ENCODE measurements around the gene RDH5. TPM values are rescaled to one million over a fixed set of nuclear protein-coding genes. Genes with fewer than 3 reads are reported as not detected.

The RDH5 gene
- total RNA-seq, 4 donors from 2014 or later: 0.94 to 9.7 (median 6.8) TPM

DNA sequence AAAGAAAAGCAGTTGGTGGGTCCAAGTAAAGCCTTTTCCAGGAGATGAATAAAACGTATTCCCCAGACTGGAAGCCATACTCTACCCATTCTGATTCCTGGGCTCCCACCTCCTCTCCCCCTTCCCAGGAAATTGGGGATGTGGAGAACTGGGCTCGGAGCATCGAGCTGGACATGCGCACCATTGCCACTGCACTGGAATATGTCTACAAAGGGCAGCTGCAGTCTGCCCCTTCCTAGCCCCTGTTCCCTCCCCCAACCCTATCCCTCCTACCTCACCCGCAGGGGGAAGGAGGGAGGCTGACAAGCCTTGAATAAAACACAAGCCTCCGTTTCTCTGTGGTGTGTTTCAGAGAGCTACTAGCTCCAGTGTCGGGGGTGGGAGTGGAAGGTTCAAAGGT is 822 bp upstream of the RDH5 start:
- TF ChIP-seq, protein P1, sequence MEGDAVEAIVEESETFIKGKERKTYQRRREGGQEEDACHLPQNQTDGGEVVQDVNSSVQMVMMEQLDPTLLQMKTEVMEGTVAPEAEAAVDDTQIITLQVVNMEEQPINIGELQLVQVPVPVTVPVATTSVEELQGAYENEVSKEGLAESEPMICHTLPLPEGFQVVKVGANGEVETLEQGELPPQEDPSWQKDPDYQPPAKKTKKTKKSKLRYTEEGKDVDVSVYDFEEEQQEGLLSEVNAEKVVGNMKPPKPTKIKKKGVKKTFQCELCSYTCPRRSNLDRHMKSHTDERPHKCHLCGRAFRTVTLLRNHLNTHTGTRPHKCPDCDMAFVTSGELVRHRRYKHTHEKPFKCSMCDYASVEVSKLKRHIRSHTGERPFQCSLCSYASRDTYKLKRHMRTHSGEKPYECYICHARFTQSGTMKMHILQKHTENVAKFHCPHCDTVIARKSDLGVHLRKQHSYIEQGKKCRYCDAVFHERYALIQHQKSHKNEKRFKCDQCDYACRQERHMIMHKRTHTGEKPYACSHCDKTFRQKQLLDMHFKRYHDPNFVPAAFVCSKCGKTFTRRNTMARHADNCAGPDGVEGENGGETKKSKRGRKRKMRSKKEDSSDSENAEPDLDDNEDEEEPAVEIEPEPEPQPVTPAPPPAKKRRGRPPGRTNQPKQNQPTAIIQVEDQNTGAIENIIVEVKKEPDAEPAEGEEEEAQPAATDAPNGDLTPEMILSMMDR (IDR thresholded peaks at IDR 0.05): no peak
- TF ChIP-seq POLR2A (IDR thresholded peaks at IDR 0.05): no peak
- Histone ChIP-seq H3K27ac (peak overlapping the region in 2 of 3 donors; percentile 11 to 41), H3K9me3 (no peaks in the 10 kb centered on the region), H3K27me3 (no peaks in the 10 kb centered on the region), H3K4me3 (replicated peaks in 1 of 3) (no peak overlapping the region), H3K36me3 (peaks cover 4% of the 10 kb centered on the region in 2 donors), H3K4me1 (peaks cover 36 to 57% of the 10 kb centered on the region in 2 donors)
- 81 to 91% methylated on average over 6 to 7 of the region's 7 CpGs for WGBS, 2 donors
- intact Hi-C loops (cut with DNase I): no loop called here
- DNase-seq: no peak

DNA sequence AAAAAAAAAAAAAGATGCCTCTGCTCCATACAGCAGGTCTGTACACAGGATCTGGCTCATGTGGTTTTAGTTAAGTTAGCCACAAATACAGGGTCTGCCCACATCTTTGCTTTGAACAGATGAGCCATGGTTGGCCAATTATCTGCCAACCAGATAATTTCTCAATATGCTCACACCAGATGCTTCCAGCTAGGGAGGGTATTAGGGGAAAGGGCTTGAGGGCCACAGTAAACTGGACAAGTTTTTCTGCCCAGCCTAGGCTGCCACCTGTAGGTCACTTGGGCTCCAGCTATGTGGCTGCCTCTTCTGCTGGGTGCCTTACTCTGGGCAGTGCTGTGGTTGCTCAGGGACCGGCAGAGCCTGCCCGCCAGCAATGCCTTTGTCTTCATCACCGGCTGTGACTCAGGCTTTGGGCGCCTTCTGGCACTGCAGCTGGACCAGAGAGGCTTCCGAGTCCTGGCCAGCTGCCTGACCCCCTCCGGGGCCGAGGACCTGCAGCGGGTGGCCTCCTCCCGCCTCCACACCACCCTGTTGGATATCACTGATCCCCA is 776 bp downstream of the RDH5 start:
- Histone ChIP-seq H3K4me3 (replicated peaks in 1 of 3) (no peak overlapping the region), H3K36me3 (peaks cover 18 to 19% of the 10 kb centered on the region in 2 donors), H3K27me3 (no peaks in the 10 kb centered on the region), H3K4me1 (peaks cover 34 to 62% of the 10 kb centered on the region in 2 donors), H3K27ac (peak overlapping the region in 1 of 3 donors; percentile 11), H3K9me3 (no peaks in the 10 kb centered on the region)
- no peak for TF ChIP-seq POLR2A (IDR thresholded peaks at IDR 0.05)
- TF ChIP-seq, protein P1 (IDR thresholded peaks at IDR 0.05): peak in 2 of 6 experiments; percentile 3 to 36
- peak in 1 of 2 donors; percentile 38 for DNase-seq
- intact Hi-C loops (cut with DNase I): no loop called here
- 44 to 73% methylated on average over 8 to 9 of the region's 9 CpGs for WGBS, 2 donors

DNA sequence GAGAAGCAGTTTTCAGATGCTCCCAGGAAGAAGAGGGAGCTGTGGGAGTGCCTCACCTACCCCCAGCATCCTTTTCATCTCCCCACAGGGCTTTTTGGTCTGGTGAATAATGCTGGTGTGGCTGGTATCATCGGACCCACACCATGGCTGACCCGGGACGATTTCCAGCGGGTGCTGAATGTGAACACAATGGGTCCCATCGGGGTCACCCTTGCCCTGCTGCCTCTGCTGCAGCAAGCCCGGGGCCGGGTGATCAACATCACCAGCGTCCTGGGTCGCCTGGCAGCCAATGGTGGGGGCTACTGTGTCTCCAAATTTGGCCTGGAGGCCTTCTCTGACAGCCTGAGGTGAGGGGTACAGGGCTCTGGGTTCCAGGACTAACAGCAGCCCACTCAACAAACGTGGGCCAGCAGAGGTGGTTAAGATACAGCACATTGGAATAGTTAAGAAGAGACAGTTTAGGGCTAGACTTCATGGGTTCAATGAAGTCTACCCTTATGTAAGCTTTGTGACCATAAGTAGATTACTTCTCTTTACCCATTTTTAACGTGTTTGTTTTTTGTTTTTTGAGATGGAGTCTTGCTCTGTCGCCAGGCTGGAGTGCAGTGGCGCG is 1.5 kb downstream of the RDH5 start:
- TF ChIP-seq, protein P1 (IDR thresholded peaks at IDR 0.05): no peak
- TF ChIP-seq POLR2A (IDR thresholded peaks at IDR 0.05): no peak
- intact Hi-C loops (cut with DNase I): no loop called here
- Histone ChIP-seq H3K9me3 (no peaks in the 10 kb centered on the region), H3K4me3 (replicated peaks in 1 of 3) (no peak overlapping the region), H3K36me3 (peaks cover 22 to 24% of the 10 kb centered on the region in 2 donors), H3K27ac (peak overlapping the region in 2 of 3 donors; percentile 29 to 45), H3K27me3 (no peaks in the 10 kb centered on the region), H3K4me1 (peaks cover 33 to 67% of the 10 kb centered on the region in 2 donors)
- WGBS, 2 donors: 72 to 80% methylated on average over 12 to 14 of the region's 14 CpGs
- DNase-seq: no peak

DNA sequence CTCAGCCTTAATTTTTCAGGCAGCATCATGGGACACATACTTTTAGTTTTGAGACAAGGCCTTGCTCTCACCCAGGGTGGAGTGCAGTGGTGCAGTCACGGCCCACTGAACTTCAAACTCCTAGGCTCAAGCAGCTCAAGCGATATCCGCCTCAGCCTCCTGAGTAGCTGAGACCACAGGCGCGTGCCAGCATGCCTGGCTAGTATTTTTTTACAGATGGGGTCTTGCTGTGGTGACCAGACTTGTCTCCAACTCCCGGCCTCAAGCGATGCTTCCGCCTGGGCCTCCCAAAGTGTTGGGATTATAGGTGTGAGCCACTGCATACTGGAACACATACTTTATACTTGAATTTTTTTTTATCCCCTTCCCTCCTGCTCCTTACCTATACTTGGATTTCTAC is 2.8 kb downstream of the RDH5 start:
- Histone ChIP-seq H3K27me3 (no peaks in the 10 kb centered on the region), H3K4me1 (peaks cover 33 to 66% of the 10 kb centered on the region in 2 donors), H3K4me3 (replicated peaks in 1 of 3) (no peak overlapping the region), H3K9me3 (no peaks in the 10 kb centered on the region), H3K27ac (peak overlapping the region; percentile 45 to 65 (median 52)), H3K36me3 (peaks cover 24 to 27% of the 10 kb centered on the region in 2 donors)
- intact Hi-C loops (cut with DNase I): no loop called here
- WGBS, 2 donors: 27 to 56% methylated on average over 8 of the region's 8 CpGs
- peak; percentile 85 to 86 for DNase-seq
- no peak for TF ChIP-seq POLR2A (IDR thresholded peaks at IDR 0.05)
- TF ChIP-seq, protein P1 (IDR thresholded peaks at IDR 0.05): no peak
